Thyroid gland (tissue), 4 donors: ENCODE results near the gene PRKAR2B. TPM values are rescaled to one million over a fixed set of nuclear protein-coding genes. Genes with fewer than 3 reads are reported as not detected.

ENCODE experiments used
- DNase-seq, 2 donors: peaks; one replicate each; pipeline ENCODE4 v3.0.0-alpha.2; 2019
- H3K27ac ChIP-seq, 3 donors: fragments of 200-600 bp; sonication (generic); 1 replicate in 2 of 3; 2 replicates in 1 of 3; pipeline ENCODE4 v1.5.1; 2016 to 2019; ENCODE audit warnings: mild to moderate bottlenecking in 1 of 3, moderate library complexity in 1 of 3
- H3K27me3 ChIP-seq: fragments of 200-600 bp; sonication (generic); one replicate; pipeline ENCODE4 v1.5.1; 2019
- H3K36me3 ChIP-seq, 2 donors: fragments of 200-600 bp; sonication (generic); one replicate each; pipeline ENCODE4 v1.5.1; 2016 to 2019
- H3K4me1 ChIP-seq, 2 donors: fragments of 200-600 bp; sonication (generic); one replicate each; pipeline ENCODE4 v1.5.1; 2017 to 2019
- H3K4me3 ChIP-seq, 3 donors: fragments of 200-600 bp; sonication (generic); replicated peaks in 1 of 3; 1 replicate in 2 of 3; 2 replicates in 1 of 3; pipeline ENCODE4 v1.5.1; 2016; ENCODE audit warnings: mild to moderate bottlenecking in 1 of 3
- H3K9me3 ChIP-seq: fragments of 200-600 bp; sonication (generic); one replicate; pipeline ENCODE4 v1.5.1; 2017
- POLR2A ChIP-seq, 2 donors: fragments of 450-650 bp; IDR thresholded peaks; one replicate each; pipeline ENCODE4 v1.6.1; 2017; ENCODE audit warnings: antibody characterized with exemption in 2 of 2, mild to moderate bottlenecking in 2 of 2, moderate library complexity in 1 of 2
- WGBS, 2 donors: methylation state at CpG; one replicate each; pipeline ENCODE4 v1.1.5; 2017; 5-methylcytosine and 5-hydroxymethylcytosine counted together
- intact Hi-C: fragments of 100-400 bp; cut with DNase I; formaldehyde crosslinking; loops from one replicate; pipeline ENCODE4 v1.15.1; 2023
- total RNA-seq, 4 donors: library from RNA; depleted of rRNA; stranded (reverse); fragments of >200 nt; gene quantifications; one replicate each; pipeline ENCODE4 v1.2.3, GENCODE V29; 2016
- TF ChIP-seq, protein P1 (sequence below), 6 experiments: fragments of 200-600 bp in 3 of 6; fragments of 450-650 bp in 3 of 6; sonication (generic) in 3 of 6; IDR thresholded peaks; one replicate each; pipeline ENCODE4 v1.5.1; 2016 to 2019; ENCODE audit warnings: antibody characterized with exemption in 6 of 6, mild to moderate bottlenecking in 2 of 6, inconsistent platforms in 1 of 6, moderate library complexity in 1 of 6

The PRKAR2B gene
- total RNA-seq, 4 donors from 2014 or later, result 5.1 to 9.0 (median 6.5) TPM

- TF ChIP-seq, protein P1, sequence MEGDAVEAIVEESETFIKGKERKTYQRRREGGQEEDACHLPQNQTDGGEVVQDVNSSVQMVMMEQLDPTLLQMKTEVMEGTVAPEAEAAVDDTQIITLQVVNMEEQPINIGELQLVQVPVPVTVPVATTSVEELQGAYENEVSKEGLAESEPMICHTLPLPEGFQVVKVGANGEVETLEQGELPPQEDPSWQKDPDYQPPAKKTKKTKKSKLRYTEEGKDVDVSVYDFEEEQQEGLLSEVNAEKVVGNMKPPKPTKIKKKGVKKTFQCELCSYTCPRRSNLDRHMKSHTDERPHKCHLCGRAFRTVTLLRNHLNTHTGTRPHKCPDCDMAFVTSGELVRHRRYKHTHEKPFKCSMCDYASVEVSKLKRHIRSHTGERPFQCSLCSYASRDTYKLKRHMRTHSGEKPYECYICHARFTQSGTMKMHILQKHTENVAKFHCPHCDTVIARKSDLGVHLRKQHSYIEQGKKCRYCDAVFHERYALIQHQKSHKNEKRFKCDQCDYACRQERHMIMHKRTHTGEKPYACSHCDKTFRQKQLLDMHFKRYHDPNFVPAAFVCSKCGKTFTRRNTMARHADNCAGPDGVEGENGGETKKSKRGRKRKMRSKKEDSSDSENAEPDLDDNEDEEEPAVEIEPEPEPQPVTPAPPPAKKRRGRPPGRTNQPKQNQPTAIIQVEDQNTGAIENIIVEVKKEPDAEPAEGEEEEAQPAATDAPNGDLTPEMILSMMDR (IDR thresholded peaks at IDR 0.05), result no peak
- no peak for TF ChIP-seq POLR2A (IDR thresholded peaks at IDR 0.05)
- H3K27ac ChIP-seq, result no peak overlapping the region
- no peaks in the 10 kb centered on the region for H3K4me1 ChIP-seq
- intact Hi-C loops, result no loop called here
- no peak overlapping the region for H3K4me3 ChIP-seq
- no peaks in the 10 kb centered on the region for H3K27me3 ChIP-seq
- peaks cover 33 to 52% of the 10 kb centered on the region in 2 donors for H3K36me3 ChIP-seq
- H3K9me3 ChIP-seq, result no peaks in the 10 kb centered on the region
- no peak for DNase-seq
- WGBS, 2 donors, result 97 to 99% methylated on average over 2 of the region's 2 CpGs
Observed at GRCh38 chr7:107190090-107190489, 145.6 kb downstream of the PRKAR2B start.

DNA sequence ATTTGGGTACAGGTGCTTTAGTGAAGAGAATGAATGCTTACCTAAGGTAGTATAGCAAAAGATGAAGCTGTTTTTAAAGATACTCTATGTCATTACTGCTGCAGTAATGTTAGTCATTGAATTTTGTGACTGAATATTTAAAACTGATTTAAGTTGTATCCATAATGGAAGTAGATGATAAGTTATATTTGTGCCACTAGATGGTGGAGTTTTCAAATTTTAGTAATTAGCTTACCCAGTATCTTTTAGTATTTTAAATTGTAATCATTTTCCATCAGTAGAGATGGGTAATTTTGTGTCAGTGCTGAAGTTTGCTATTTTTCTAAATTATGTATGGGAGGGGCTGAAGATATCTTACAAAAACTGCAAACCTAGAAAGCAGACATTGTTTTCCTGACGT is 149.5 kb downstream of the PRKAR2B start:
- no peak overlapping the region for H3K27ac ChIP-seq
- H3K27me3 ChIP-seq, result no peaks in the 10 kb centered on the region
- no peaks in the 10 kb centered on the region for H3K9me3 ChIP-seq
- no peak for DNase-seq
- no peaks in the 10 kb centered on the region for H3K4me1 ChIP-seq
- WGBS, 2 donors, result 79 to 86% methylated on average over 1 of the region's 1 CpG
- intact Hi-C loops, result no loop called here
- no peak for TF ChIP-seq POLR2A (IDR thresholded peaks at IDR 0.05)
- peaks cover 30 to 42% of the 10 kb centered on the region in 2 donors for H3K36me3 ChIP-seq
- H3K4me3 ChIP-seq, result no peak overlapping the region

DNA sequence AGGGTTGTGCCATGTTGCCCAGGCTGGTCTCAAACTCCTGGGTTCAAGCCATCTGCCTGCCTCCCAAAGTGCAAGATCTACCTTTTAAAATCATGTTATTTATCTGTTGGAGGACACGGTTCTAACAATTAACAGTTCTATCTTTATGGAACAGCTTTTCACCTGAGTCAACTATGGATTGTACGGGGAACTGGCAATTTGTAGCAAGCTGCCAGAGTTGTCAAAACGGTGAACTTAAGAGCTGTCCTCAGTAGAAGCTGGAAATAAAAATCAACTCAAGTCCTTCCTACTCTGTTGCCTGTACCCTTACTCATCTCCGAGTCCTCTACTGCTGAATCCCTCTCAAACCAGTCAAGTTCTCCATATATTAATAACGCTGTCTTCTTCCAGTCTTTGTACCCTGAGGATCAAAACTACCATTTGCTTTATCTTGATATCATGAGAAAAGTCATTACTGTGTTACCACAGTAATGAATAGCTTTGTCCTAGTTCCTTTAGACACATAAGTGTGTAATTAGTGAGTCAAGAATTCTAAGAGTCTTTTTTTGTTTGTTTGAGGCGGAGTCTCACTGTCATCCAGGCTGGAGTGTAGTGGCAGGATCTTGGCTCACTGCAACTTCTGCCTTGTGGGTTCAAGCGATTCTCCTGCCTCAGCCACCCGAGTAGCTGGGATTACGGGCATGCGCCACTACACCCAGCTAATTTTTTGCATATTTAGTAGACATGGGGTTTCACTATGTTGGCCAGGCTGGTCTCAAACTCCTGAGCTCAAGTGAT is 152.5 kb downstream of the PRKAR2B start:
- no peak for TF ChIP-seq POLR2A (IDR thresholded peaks at IDR 0.05)
- TF ChIP-seq, protein P1 (IDR thresholded peaks at IDR 0.05), result no peak
- no peaks in the 10 kb centered on the region for H3K9me3 ChIP-seq
- peaks cover 40 to 41% of the 10 kb centered on the region in 2 donors for H3K36me3 ChIP-seq
- H3K4me3 ChIP-seq, result no peak overlapping the region
- H3K27me3 ChIP-seq, result no peaks in the 10 kb centered on the region
- intact Hi-C loops, result no loop called here
- no peaks in the 10 kb centered on the region for H3K4me1 ChIP-seq
- H3K27ac ChIP-seq, result no peak overlapping the region
- WGBS, 2 donors, result 91 to 92% methylated on average over 10 of the region's 10 CpGs
- no peak for DNase-seq

- no peak overlapping the region for H3K27ac ChIP-seq
- peak; percentile 23 to 35 for DNase-seq
- TF ChIP-seq, protein P1 (IDR thresholded peaks at IDR 0.05), result peak in 3 of 6 experiments; percentile 19 to 43 (median 32)
- no peak for TF ChIP-seq POLR2A (IDR thresholded peaks at IDR 0.05)
- no peak overlapping the region for H3K4me3 ChIP-seq
- H3K4me1 ChIP-seq, result no peaks in the 10 kb centered on the region
- peaks cover 33 to 51% of the 10 kb centered on the region in 2 donors for H3K36me3 ChIP-seq
- 77 to 87% methylated on average over 4 of the region's 4 CpGs for WGBS, 2 donors
- H3K27me3 ChIP-seq, result no peaks in the 10 kb centered on the region
- no peaks in the 10 kb centered on the region for H3K9me3 ChIP-seq
- intact Hi-C loops, result no loop called here
Observed at GRCh38 chr7:107201795-107202450, 157.4 kb downstream of the PRKAR2B start.

- Histone ChIP-seq H3K4me1 (peaks cover 8 to 11% of the 10 kb centered on the region in 2 donors), H3K36me3 (peaks cover 32 to 38% of the 10 kb centered on the region in 2 donors), H3K9me3 (no peaks in the 10 kb centered on the region), H3K27me3 (no peaks in the 10 kb centered on the region), H3K4me3 (no peak overlapping the region), H3K27ac (no peak overlapping the region)
- TF ChIP-seq, protein P1 (IDR thresholded peaks at IDR 0.05), result no peak
- no peak for TF ChIP-seq POLR2A (IDR thresholded peaks at IDR 0.05)
- intact Hi-C loops, result no loop called here
- WGBS, 2 donors, result 92 to 97% methylated on average over 7 of the region's 7 CpGs
- DNase-seq, result no peak
Observed at GRCh38 chr7:107203607-107204006, 159.1 kb downstream of the PRKAR2B start.
